ENCODE measurements around the gene LSAMP. TPM values are rescaled to one million over a fixed set of nuclear protein-coding genes. Genes with fewer than 3 reads are reported as not detected.

The LSAMP gene
- total and polyA plus RNA-seq, 2 experiments from 2014 or later, result 2.0 to 2.9 TPM

- no peaks in the 10 kb centered on the region for H3K9me3 Mint-ChIP-seq
- peaks cover 26% of the 10 kb centered on the region for H3K27me3 ChIP-seq (ENCODE audit: insufficient read depth)
- ATAC-seq (no peak), DNase-seq (ENCODE audit: low spot score) (no peak)
- H3K4me2 ChIP-seq, result no peak overlapping the region
- H3K36me3 ChIP-seq (ENCODE audit: insufficient read depth), result no peaks in the 10 kb centered on the region
- H4K20me1 ChIP-seq (replicated peaks; ENCODE audit: insufficient read depth), result no peaks in the 10 kb centered on the region
- H3K9me2 ChIP-seq (ENCODE audit: insufficient read depth), result no peaks in the 10 kb centered on the region
- no peak overlapping the region for H3K4me3 Mint-ChIP-seq
- no peak overlapping the region for H3K27ac Mint-ChIP-seq
- no peak overlapping the region for H3K27ac ChIP-seq (ENCODE audit: low read depth)
- H3K27me3 Mint-ChIP-seq (ENCODE audit: insufficient read depth, low read depth, poor library complexity), result peaks cover 10% of the 10 kb centered on the region
- H3F3A ChIP-seq (replicated peaks; ENCODE audit: low read depth), result no peaks in the 10 kb centered on the region
- no peak overlapping the region for H2AFZ ChIP-seq
- no peak overlapping the region for H3K4me3 ChIP-seq
- H3K36me3 Mint-ChIP-seq (ENCODE audit: low read depth), result no peaks in the 10 kb centered on the region
- H3K4me1 Mint-ChIP-seq, result peaks cover 20% of the 10 kb centered on the region
- peaks cover 23% of the 10 kb centered on the region for H3K4me1 ChIP-seq (ENCODE audit: insufficient read depth)
- no peak for TF ChIP-seq ETS1 (IDR thresholded peaks at IDR 0.05)
- TF ChIP-seq REST (IDR thresholded peaks at IDR 0.05; ENCODE audit: unreplicated experiment), result no peak
- no peak for TF ChIP-seq CTCF (conservative IDR thresholded peaks at IDR 0.05; ENCODE audit: low read depth in 2 of 2)
- TF ChIP-seq STAT1 (IDR thresholded peaks at IDR 0.05; ENCODE audit: unreplicated experiment), result no peak
- TF ChIP-seq ZNF462 (CRISPR knock-in tag; IDR thresholded peaks at IDR 0.05), result no peak
- no peak for TF ChIP-seq EZH2 (IDR thresholded peaks at IDR 0.05; ENCODE audit: low read depth, unreplicated experiment)
- H3K79me2 ChIP-seq (replicated peaks; ENCODE audit: insufficient read depth), result no peaks in the 10 kb centered on the region
Observed at GRCh38 chr3:116253511-116253910, 191.8 kb downstream of the LSAMP start.
